NCI-H82 (cell line): ENCODE results near the gene TMEM267.
"Not testable (repeated sequence)": the region's sequence is repeated elsewhere in the genome, so short reads cannot be mapped to it uniquely, and the experiment has no call there.

ENCODE experiments used
- DNase-seq: peaks from one replicate; lab custom pipeline; 2025; lab: John Stamatoyannopoulos, UW

The TMEM267 gene

GRCh38 chr5:43456556-43456955 is 27.1 kb downstream of the TMEM267 start:
- DNase-seq, result no peak

GRCh38 chr5:43441575-43441974 is 42.1 kb downstream of the TMEM267 start:
- DNase-seq, result not testable (repeated sequence)

GRCh38 chr5:43437062-43437660 is 46.5 kb downstream of the TMEM267 start:
- no peak for DNase-seq

- no peak for DNase-seq
These were observed 50.3 kb downstream of the TMEM267 start for GRCh38 chr5:43433382-43433781.

GRCh38 chr5:43432486-43433375 is 50.9 kb downstream of the TMEM267 start:
- no peak for DNase-seq

GRCh38 chr5:43429706-43430105 is 54.0 kb downstream of the TMEM267 start:
- DNase-seq, result no peak

GRCh38 chr5:43429016-43429415 is 54.6 kb downstream of the TMEM267 start:
- DNase-seq, result no peak

- DNase-seq, result no peak
These were observed 56.4 kb downstream of the TMEM267 start for GRCh38 chr5:43427306-43427705.

GRCh38 chr5:43425983-43426382 is 57.7 kb downstream of the TMEM267 start:
- DNase-seq, result no peak

- DNase-seq, result not testable (repeated sequence)
These were observed 60.6 kb downstream of the TMEM267 start for GRCh38 chr5:43423086-43423485.

GRCh38 chr5:43422143-43422542 is 61.5 kb downstream of the TMEM267 start:
- DNase-seq, result no peak

- DNase-seq, result no peak
These were observed 62.1 kb downstream of the TMEM267 start for GRCh38 chr5:43421450-43422133.

- no peak for DNase-seq
These were observed 63.4 kb downstream of the TMEM267 start for GRCh38 chr5:43420241-43420640.

GRCh38 chr5:43418561-43418960 is 65.1 kb downstream of the TMEM267 start:
- DNase-seq, result no peak

- no peak for DNase-seq
These were observed 66.8 kb downstream of the TMEM267 start for GRCh38 chr5:43416803-43417394.

- DNase-seq, result no peak
These were observed 67.5 kb downstream of the TMEM267 start for GRCh38 chr5:43415935-43416802.

GRCh38 chr5:43413966-43414365 is 69.7 kb downstream of the TMEM267 start:
- no peak for DNase-seq

GRCh38 chr5:43412644-43413043 is 71.0 kb downstream of the TMEM267 start:
- DNase-seq, result peak; percentile 50

GRCh38 chr5:43412156-43412555 is 71.5 kb downstream of the TMEM267 start, which contains the start of gene CCL28:
Gene CCL28 (minus strand): TSS chr5:43412391. CDS start chr5:43412316, 75 bp downstream.
- DNase-seq, result no peak

- DNase-seq, result no peak
These were observed 72.2 kb downstream of the TMEM267 start for GRCh38 chr5:43411495-43411894.

GRCh38 chr5:43410414-43410813 is 73.3 kb downstream of the TMEM267 start:
- no peak for DNase-seq
